Epithelial cell of prostate (primary cell): ENCODE results near the gene TNP1.

Experiments
- DNase-seq: peaks from one replicate; pipeline ENCODE4 v3.0.0-alpha.2; 2011; ENCODE audit warnings: low read depth, low spot score
- H3K27ac ChIP-seq: fragments of 450-650 bp; 2 replicates; pipeline ENCODE4 v1.5.1; 2017; ENCODE audit warnings: mild to moderate bottlenecking

Gene TNP1

GRCh38 chr2:216849987-216850386 lies 9.9 kb downstream of the TNP1 start:
- DNase-seq = peak; percentile 52

GRCh38 chr2:216845426-216845825 lies 14.4 kb downstream of the TNP1 start:
- no peak for DNase-seq
- H3K27ac ChIP-seq = no peak overlapping the region

More at GRCh38 chr2:216849987-216850386, 9.9 kb downstream of the TNP1 start:
- H3K27ac ChIP-seq = no peak overlapping the region

GRCh38 chr2:216842636-216843035 lies 17.2 kb downstream of the TNP1 start:
- H3K27ac ChIP-seq = no peak overlapping the region
- no peak for DNase-seq

- DNase-seq = no peak
- H3K27ac ChIP-seq = no peak overlapping the region
These were observed 20.2 kb downstream of the TNP1 start for GRCh38 chr2:216839688-216840087.

- no peak for DNase-seq
- no peak overlapping the region for H3K27ac ChIP-seq
These were observed 21.7 kb downstream of the TNP1 start for GRCh38 chr2:216838151-216838550.

GRCh38 chr2:216837740-216838139 lies 22.1 kb downstream of the TNP1 start:
- no peak overlapping the region for H3K27ac ChIP-seq
- DNase-seq = no peak

- no peak for DNase-seq
- no peak overlapping the region for H3K27ac ChIP-seq
These were observed 26.8 kb downstream of the TNP1 start for GRCh38 chr2:216833061-216833460.

GRCh38 chr2:216830346-216830745 lies 29.5 kb downstream of the TNP1 start:
- DNase-seq = no peak
- no peak overlapping the region for H3K27ac ChIP-seq

GRCh38 chr2:216829533-216829932 lies 30.3 kb downstream of the TNP1 start:
- no peak overlapping the region for H3K27ac ChIP-seq
- DNase-seq = no peak

GRCh38 chr2:216827073-216827720 lies 32.7 kb downstream of the TNP1 start:
- DNase-seq = no peak
- H3K27ac ChIP-seq = no peak overlapping the region

- no peak overlapping the region for H3K27ac ChIP-seq
- DNase-seq = no peak
These were observed 37.4 kb downstream of the TNP1 start for GRCh38 chr2:216822470-216822869.

GRCh38 chr2:216820709-216821108 lies 39.2 kb downstream of the TNP1 start:
- DNase-seq = no peak
- H3K27ac ChIP-seq = no peak overlapping the region

- no peak for DNase-seq
- H3K27ac ChIP-seq = no peak overlapping the region
These were observed 40.1 kb downstream of the TNP1 start for GRCh38 chr2:216819766-216820165.

- H3K27ac ChIP-seq = no peak overlapping the region
- no peak for DNase-seq
These were observed 40.8 kb downstream of the TNP1 start for GRCh38 chr2:216819055-216819454.

GRCh38 chr2:216810399-216811160 lies 49.3 kb downstream of the TNP1 start:
- no peak for DNase-seq

More at GRCh38 chr2:216810399-216811160, 49.3 kb downstream of the TNP1 start:
- H3K27ac ChIP-seq = no peak overlapping the region
